Fibroblast of lung (primary cell): Measurements from ENCODE around the gene HMGN1. TPM values are rescaled to one million over a fixed set of nuclear protein-coding genes. Genes with fewer than 3 reads are reported as not detected.

Experiments used
- DNase-seq, 2 donors: peaks; one replicate each; pipeline versions ENCODE4 v3.0.0 to v3.0.0-alpha.2; 2010; ENCODE audit warnings: low read depth in 2 of 2
- H2AFZ ChIP-seq: 2 replicates; pipeline ENCODE4 v1.5.1; 2012; ENCODE audit warnings: low read length, control low read depth, inconsistent platforms
- H3K27ac ChIP-seq: 2 replicates; pipeline ENCODE4 v1.5.1; 2011; ENCODE audit warnings: low read length, control low read depth; ENCODE audit not compliant: insufficient read depth
- H3K27me3 ChIP-seq: 2 replicates; pipeline ENCODE4 v1.5.1; 2011; ENCODE audit warnings: mild to moderate bottlenecking, low read length; ENCODE audit not compliant: control insufficient read depth, insufficient read depth
- H3K36me3 ChIP-seq: 2 replicates; pipeline ENCODE4 v1.5.1; 2011; ENCODE audit warnings: low read length; ENCODE audit not compliant: control insufficient read depth, insufficient read depth
- H3K4me1 ChIP-seq: 2 replicates; pipeline ENCODE4 v1.5.1; 2011; ENCODE audit warnings: low read length; ENCODE audit not compliant: control insufficient read depth, insufficient read depth; ENCODE audit errors: extremely low read depth
- H3K4me2 ChIP-seq: 2 replicates; pipeline ENCODE4 v1.5.1; 2011; ENCODE audit warnings: low read length, control low read depth; ENCODE audit not compliant: insufficient read depth; ENCODE audit errors: extremely low read depth
- H3K4me3 ChIP-seq, 4 experiments: fragments of 200-600 bp in 1 of 4; sonication (generic) in 1 of 4; replicated peaks in 1 of 4; 2 replicates each; pipeline ENCODE4 v1.5.1; 2011 to 2016; ENCODE audit warnings: low read length in 4 of 4, low read depth in 3 of 4, mild to moderate bottlenecking in 3 of 4, control low read depth in 2 of 4, inconsistent platforms in 1 of 4, mixed read lengths in 1 of 4; ENCODE audit not compliant: insufficient read depth in 1 of 4; ENCODE audit errors: control extremely low read depth in 1 of 4
- H3K79me2 ChIP-seq: 2 replicates; pipeline ENCODE4 v1.5.1; 2012; ENCODE audit warnings: mild to moderate bottlenecking, low read length, inconsistent platforms; ENCODE audit not compliant: control insufficient read depth, insufficient read depth
- H3K9ac ChIP-seq: 2 replicates; pipeline ENCODE4 v1.5.1; 2011; ENCODE audit warnings: mild to moderate bottlenecking, low read length, control low read depth; ENCODE audit not compliant: insufficient read depth
- H3K9me3 ChIP-seq: 2 replicates; pipeline ENCODE4 v1.5.1; 2012; ENCODE audit warnings: low read depth, low read length; ENCODE audit not compliant: control insufficient read depth, insufficient read depth
- H4K20me1 ChIP-seq: 2 replicates; pipeline ENCODE4 v1.5.1; 2011; ENCODE audit warnings: low read length; ENCODE audit not compliant: control insufficient read depth, insufficient read depth; ENCODE audit errors: extremely low read depth
- EZH2 ChIP-seq: IDR thresholded peaks from 2 replicates; pipeline ENCODE4 v1.5.1; 2012; ENCODE audit warnings: low read length, control low read depth, mild to moderate bottlenecking; ENCODE audit errors: missing control alignments
- polyA plus RNA-seq, 2 donors: library from polyadenylated mRNA; depleted of rRNA in 1 of 2; stranded (reverse) in 1 of 2; unstranded in 1 of 2; fragments of >200 nt; gene quantifications; 2 replicates each; pipeline ENCODE4 v1.2.1, GENCODE V29; 2011 to 2012; ENCODE audit warnings: missing spikeins in 1 of 2
- total RNA-seq: library from RNA; depleted of rRNA; stranded (reverse); fragments of >200 nt; gene quantifications from 2 replicates; pipeline ENCODE4 v1.2.1, GENCODE V29; 2014
- TF ChIP-seq, protein P1 (sequence below), 2 donors: IDR thresholded peaks in 1 of 2; conservative IDR thresholded peaks in 1 of 2; 1 replicate in 1 of 2; 2 replicates in 1 of 2; pipeline ENCODE4 v1.5.1; 2011 to 2012; ENCODE audit warnings: low read length in 2 of 2, control low read depth in 1 of 2, inconsistent platforms in 1 of 2, low read depth in 1 of 2, mild to moderate bottlenecking in 1 of 2

Gene HMGN1
- total and polyA plus RNA-seq, 2 donors (not counting 1 experiment from before 2014, with no cell fraction given) = 160 to 171 TPM

DNA sequence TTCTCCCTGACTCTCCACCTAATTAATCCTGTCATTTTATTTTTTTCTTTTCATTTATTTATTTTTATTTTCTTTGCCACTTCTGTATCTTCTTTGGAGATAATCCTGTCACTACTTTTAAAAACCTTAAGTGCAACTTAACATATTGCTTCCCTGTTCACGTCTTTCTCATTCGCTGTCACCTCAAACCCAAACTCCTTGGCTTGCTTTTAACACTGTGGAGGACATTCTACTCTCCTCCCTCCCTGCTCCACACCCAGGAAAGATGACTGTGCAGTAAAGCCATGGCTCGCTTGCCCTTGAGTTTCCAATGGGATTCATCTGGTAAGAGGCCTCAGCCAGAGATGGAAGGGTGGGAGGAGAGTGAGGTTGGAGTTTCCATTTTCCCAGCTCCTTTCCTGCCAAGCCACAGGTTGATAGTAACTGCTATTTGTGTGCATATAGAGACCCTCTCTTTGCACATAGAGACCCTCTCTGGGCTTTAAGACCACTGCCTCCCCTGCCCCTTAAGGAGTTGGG, 29.0 kb downstream of the HMGN1 start:
- Histone ChIP-seq H3K9me3 (no peaks in the 10 kb centered on the region), H3K79me2 (no peaks in the 10 kb centered on the region), H3K36me3 (no peaks in the 10 kb centered on the region), H2AFZ (peak overlapping the region; percentile 60), H3K4me3 (no peak overlapping the region), H3K4me2 (no peak overlapping the region), H4K20me1 (no peaks in the 10 kb centered on the region), H3K9ac (no peak overlapping the region), H3K27me3 (no peaks in the 10 kb centered on the region), H3K4me1 (peaks cover 9% of the 10 kb centered on the region), H3K27ac (no peak overlapping the region)
- peak in 1 of 2 donors; percentile 79 for DNase-seq
- TF ChIP-seq EZH2 = no peak
- TF ChIP-seq, protein P1, sequence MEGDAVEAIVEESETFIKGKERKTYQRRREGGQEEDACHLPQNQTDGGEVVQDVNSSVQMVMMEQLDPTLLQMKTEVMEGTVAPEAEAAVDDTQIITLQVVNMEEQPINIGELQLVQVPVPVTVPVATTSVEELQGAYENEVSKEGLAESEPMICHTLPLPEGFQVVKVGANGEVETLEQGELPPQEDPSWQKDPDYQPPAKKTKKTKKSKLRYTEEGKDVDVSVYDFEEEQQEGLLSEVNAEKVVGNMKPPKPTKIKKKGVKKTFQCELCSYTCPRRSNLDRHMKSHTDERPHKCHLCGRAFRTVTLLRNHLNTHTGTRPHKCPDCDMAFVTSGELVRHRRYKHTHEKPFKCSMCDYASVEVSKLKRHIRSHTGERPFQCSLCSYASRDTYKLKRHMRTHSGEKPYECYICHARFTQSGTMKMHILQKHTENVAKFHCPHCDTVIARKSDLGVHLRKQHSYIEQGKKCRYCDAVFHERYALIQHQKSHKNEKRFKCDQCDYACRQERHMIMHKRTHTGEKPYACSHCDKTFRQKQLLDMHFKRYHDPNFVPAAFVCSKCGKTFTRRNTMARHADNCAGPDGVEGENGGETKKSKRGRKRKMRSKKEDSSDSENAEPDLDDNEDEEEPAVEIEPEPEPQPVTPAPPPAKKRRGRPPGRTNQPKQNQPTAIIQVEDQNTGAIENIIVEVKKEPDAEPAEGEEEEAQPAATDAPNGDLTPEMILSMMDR (conservative IDR thresholded peaks at IDR 0.05 in 1 of 2, IDR thresholded peaks at IDR 0.05 in 1 of 2; ENCODE audit: low read depth in 1 of 2, low read length in 2 of 2) = no peak

DNA sequence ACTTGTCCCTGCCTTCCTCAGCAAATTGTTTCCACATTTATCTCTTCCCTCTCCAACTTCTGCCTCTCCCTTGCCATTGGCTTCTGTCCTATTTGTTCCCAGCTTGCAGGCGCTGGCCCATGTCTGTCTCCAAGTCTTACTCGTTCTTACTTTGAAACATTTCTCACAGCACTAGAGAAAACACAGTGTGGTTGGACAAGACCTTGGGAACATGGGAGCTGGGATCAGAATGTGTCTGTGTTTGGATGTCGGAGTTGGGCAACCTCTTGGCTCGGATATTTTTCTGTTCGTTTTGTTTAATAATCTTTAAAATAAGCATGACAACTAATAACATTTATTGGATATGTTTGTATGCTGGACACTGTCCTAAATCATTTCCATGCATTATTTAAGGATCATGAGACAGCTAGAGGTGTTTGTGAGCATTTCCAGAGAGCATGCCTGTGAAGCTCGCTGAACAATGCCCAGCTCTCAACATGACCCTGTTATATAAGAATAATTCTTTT, 29.6 kb downstream of the HMGN1 start:
- Histone ChIP-seq H3K27ac (no peak overlapping the region), H3K27me3 (no peaks in the 10 kb centered on the region), H3K4me2 (no peak overlapping the region), H3K79me2 (no peaks in the 10 kb centered on the region), H3K9me3 (no peaks in the 10 kb centered on the region), H2AFZ (no peak overlapping the region), H3K4me3 (no peak overlapping the region), H3K36me3 (no peaks in the 10 kb centered on the region), H4K20me1 (no peaks in the 10 kb centered on the region), H3K4me1 (peaks cover 9% of the 10 kb centered on the region), H3K9ac (no peak overlapping the region)
- TF ChIP-seq EZH2 = no peak
- TF ChIP-seq, protein P1 (conservative IDR thresholded peaks at IDR 0.05 in 1 of 2, IDR thresholded peaks at IDR 0.05 in 1 of 2; ENCODE audit: low read depth in 1 of 2, low read length in 2 of 2) = no peak
- peak in 1 of 2 donors; percentile 94 for DNase-seq

DNA sequence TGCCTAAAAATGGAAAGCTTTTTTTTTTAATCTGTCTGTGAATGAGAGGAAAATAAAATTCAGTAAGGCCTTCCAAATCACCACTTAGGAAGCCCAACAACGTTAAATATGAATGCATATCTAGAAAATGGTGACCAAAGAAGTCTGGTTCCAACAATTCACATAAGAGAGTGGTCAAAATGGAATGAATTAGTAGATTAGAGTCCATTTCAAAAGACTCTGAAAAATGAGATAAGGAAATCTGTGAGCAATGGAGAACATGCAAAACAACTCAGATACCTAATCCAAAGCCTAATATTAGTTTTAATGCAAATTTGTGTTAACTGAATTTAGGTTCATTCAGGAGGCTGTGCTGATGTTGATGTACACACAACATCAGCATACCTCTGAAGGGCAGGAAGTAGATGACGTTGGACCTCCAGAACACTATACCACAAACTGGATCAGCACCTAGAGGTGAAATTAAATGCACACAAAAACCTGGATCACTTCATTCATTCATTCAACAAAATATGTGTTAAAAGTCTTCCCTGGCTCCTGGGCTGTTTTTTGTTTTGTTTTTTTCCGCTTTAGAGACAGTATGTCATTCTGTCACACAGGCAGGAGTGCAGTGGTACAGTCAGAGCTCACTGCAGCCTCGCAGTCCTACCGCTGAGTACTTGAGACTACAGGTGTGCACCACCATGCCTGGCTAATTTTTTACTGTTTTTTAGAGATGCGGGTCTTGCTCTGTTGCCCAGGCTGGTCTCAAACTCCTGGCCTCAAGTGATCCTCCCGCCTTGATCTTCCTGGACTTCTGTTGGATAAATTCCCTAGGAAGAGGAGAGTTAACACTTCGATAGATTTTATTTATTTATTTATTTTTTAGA, 30.6 kb downstream of the HMGN1 start:
- Histone ChIP-seq H3K27ac (no peak overlapping the region), H2AFZ (no peak overlapping the region), H3K9ac (no peak overlapping the region), H4K20me1 (no peaks in the 10 kb centered on the region), H3K4me1 (peaks cover 9% of the 10 kb centered on the region), H3K36me3 (no peaks in the 10 kb centered on the region), H3K79me2 (no peaks in the 10 kb centered on the region), H3K9me3 (no peaks in the 10 kb centered on the region), H3K4me3 (no peak overlapping the region), H3K4me2 (no peak overlapping the region), H3K27me3 (no peaks in the 10 kb centered on the region)
- no peak for TF ChIP-seq EZH2
- TF ChIP-seq, protein P1 (conservative IDR thresholded peaks at IDR 0.05 in 1 of 2, IDR thresholded peaks at IDR 0.05 in 1 of 2; ENCODE audit: low read depth in 1 of 2, low read length in 2 of 2) = no peak
- no peak for DNase-seq
